ENCODE results near the gene SERPINB4. TPM values are rescaled to one million over a fixed set of nuclear protein-coding genes. Genes with fewer than 3 reads are reported as not detected.

SERPINB4 gene
- total and polyA plus RNA-seq, 2 of the 8 experiments (the other 6 are each of a cell fraction or from before 2014, with no cell fraction given) = 0.32 to 0.36 TPM

GRCh38 chr18:63617049-63617914, 26.8 kb downstream of the SERPINB4 start (continued):
- TF ChIP-seq ATF2 (IDR thresholded peaks at IDR 0.05; ENCODE audit: low read length) = no peak
- TF ChIP-seq SIN3A (conservative IDR thresholded peaks at IDR 0.05 in 1 of 2, IDR thresholded peaks at IDR 0.05 in 1 of 2; ENCODE audit: low read depth in 1 of 2, low read length in 2 of 2) = no peak
- TF ChIP-seq SP4 (IDR thresholded peaks at IDR 0.05; ENCODE audit: low read length) = no peak
- no peak for TF ChIP-seq RBBP5 (IDR thresholded peaks at IDR 0.05; ENCODE audit: borderline replicate concordance, low read depth, low read length)
- no peak for TF ChIP-seq BACH1 (IDR thresholded peaks at IDR 0.05; ENCODE audit: low read length)
- TF ChIP-seq BRCA1 (IDR thresholded peaks at IDR 0.05; ENCODE audit: low read depth, low read length) = no peak
- TF ChIP-seq RFX5 (IDR thresholded peaks at IDR 0.05; ENCODE audit: borderline replicate concordance, low read depth, low read length) = no peak
- no peak for TF ChIP-seq ATF3 (IDR thresholded peaks at IDR 0.05; ENCODE audit: insufficient read depth, low read depth, low read length)
- no peak for TF ChIP-seq JUN (IDR thresholded peaks at IDR 0.05; ENCODE audit: low read depth, low read length)
- no peak for TF ChIP-seq GABPA (IDR thresholded peaks at IDR 0.05; ENCODE audit: borderline replicate concordance, insufficient read depth, low read length)
- TF ChIP-seq, protein P1, sequence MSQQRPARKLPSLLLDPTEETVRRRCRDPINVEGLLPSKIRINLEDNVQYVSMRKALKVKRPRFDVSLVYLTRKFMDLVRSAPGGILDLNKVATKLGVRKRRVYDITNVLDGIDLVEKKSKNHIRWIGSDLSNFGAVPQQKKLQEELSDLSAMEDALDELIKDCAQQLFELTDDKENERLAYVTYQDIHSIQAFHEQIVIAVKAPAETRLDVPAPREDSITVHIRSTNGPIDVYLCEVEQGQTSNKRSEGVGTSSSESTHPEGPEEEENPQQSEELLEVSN (IDR thresholded peaks at IDR 0.05) = no peak
- no peak for TF ChIP-seq CHD2 (IDR thresholded peaks at IDR 0.05; ENCODE audit: low read length)
- no peak for TF ChIP-seq SAP30 (IDR thresholded peaks at IDR 0.05; ENCODE audit: insufficient read depth, insufficient replicate concordance, low read length)

Data from H1 (cell line).